Neuron (in vitro differentiated cells): ENCODE measurements around the gene TSPAN18.

ENCODE experiments used
- H2AFZ ChIP-seq: one replicate; pipeline ENCODE4 v1.6.1; 2013; ENCODE audit warnings: low read depth, mild to moderate bottlenecking, inconsistent platforms, low read length, moderate library complexity
- H3K27me3 ChIP-seq: one replicate; pipeline ENCODE4 v1.6.1; 2013; ENCODE audit warnings: low read length; ENCODE audit not compliant: insufficient read depth
- H3K36me3 ChIP-seq: one replicate; pipeline ENCODE4 v1.6.1; 2013; ENCODE audit warnings: low read length; ENCODE audit not compliant: insufficient read depth
- H3K4me1 ChIP-seq: one replicate; pipeline ENCODE4 v1.6.1; 2013; ENCODE audit warnings: low read length; ENCODE audit not compliant: insufficient read depth
- H3K4me3 ChIP-seq: 2 replicates; pipeline ENCODE4 v1.5.1; 2013; ENCODE audit warnings: mild to moderate bottlenecking, low read length, moderate library complexity
- H3K9me3 ChIP-seq: one replicate; pipeline ENCODE4 v1.6.1; 2013; ENCODE audit warnings: low read length

Gene TSPAN18

DNA sequence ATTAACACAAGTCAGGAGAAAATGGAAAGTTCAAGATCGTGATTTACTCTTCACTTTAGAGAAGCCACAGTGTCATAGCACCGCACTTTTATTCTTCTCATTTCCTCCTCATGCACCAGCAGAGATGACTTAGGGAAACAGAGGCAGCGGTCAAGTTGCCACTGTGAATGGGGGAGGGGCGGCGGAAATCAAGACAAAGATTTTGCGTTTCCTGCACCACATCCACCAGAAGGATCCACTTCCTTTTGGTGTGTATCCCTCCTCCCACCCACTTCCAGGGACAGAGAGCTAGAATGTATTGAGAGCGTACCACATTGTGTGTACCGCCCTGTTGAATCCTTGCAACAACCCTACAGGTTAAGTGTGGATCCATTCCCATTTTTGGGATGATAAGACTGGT lies 21.8 kb downstream of the TSPAN18 start:
- no peaks in the 10 kb centered on the region for H3K36me3 ChIP-seq
- H3K9me3 ChIP-seq, result no peaks in the 10 kb centered on the region
- no peak overlapping the region for H3K4me3 ChIP-seq
- H3K27me3 ChIP-seq, result no peaks in the 10 kb centered on the region
- H2AFZ ChIP-seq, result no peak overlapping the region
- H3K4me1 ChIP-seq, result peaks cover 3% of the 10 kb centered on the region

DNA sequence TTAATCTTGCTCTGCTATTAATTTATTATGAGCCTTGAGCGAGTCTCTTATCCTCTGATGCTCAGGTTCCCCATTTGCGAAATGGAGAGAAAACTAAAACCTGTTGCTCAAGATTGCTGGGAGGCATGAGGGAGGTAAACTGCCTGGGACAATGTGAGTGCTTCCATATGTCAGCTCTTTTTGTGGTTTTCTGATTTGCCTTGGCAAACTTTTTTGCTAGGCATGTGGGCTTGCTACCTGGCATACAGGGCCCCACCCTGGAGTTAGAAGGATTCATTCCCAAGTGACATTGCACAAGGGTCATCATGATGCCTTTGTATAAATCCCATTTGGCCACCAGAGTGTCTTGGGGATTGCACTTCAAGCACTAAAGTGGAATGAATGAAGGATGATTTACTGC lies 22.4 kb downstream of the TSPAN18 start:
- Histone ChIP-seq H3K4me3 (no peak overlapping the region), H3K27me3 (no peaks in the 10 kb centered on the region), H3K4me1 (peaks cover 9% of the 10 kb centered on the region), H3K36me3 (no peaks in the 10 kb centered on the region), H2AFZ (no peak overlapping the region), H3K9me3 (no peaks in the 10 kb centered on the region)

DNA sequence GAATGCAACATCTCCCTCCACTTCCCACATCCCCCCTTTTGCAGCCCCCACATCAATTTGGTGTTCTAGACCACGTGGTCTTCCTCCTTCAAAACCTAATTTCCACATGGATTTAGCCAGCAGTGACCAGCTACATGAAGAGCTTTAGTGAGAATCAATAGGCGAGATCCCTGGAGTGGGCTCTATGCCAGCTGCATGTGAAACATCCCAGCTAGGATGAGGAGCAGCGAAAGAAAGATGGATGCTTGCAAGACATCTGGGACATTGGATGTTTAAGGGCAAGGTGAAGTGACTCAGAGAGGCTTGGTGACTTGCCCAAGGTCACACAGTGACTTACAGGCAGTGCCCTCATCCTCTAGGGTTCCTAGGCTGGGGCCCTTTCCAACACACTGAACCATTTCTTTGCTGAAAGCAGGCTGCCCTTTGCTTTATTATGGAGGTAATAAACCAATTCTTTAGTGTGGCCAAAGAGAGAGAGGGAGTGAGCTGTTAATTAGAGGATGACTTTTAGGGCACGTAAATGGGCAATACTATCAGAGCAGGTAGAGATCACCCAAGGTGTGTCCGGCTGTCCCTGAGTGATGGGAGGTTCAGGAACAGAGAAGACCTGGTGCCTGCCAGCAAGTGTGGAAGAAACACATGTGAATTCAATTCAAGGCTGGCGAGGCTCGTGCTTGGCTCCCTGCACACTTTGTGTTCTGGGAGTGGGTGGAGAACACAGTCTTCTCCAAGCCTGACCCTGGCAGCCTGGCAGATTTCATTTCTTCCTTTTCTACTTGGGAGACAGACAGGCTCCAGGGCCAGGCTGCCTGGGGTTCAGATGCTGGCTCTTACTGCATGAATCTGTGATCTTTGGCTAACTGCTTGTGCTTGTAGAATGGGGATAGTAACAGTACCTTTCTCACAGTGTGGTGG lies 24.0 kb downstream of the TSPAN18 start:
- Histone ChIP-seq H3K4me1 (peaks cover 13% of the 10 kb centered on the region), H2AFZ (no peak overlapping the region), H3K36me3 (no peaks in the 10 kb centered on the region), H3K4me3 (no peak overlapping the region), H3K9me3 (no peaks in the 10 kb centered on the region), H3K27me3 (no peaks in the 10 kb centered on the region)

DNA sequence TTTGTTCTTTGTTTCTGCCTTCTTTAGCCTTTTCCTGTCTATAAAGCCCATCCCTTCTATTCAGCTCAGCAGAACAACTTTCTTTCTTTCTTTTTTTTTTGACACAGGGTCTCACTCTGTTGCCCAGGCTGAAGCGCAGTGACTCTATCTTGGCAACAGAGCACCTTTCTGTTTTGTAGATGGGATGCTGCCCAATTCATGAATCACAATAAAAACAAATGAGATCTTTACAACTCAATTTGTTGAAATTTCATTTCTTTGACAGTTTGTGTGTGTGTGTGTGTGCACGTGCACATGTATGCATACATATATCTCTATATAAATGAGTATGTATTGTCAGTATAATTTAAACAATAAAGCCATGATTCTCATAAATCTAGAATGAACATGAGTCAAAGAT lies 25.5 kb downstream of the TSPAN18 start:
- H3K27me3 ChIP-seq, result no peaks in the 10 kb centered on the region
- H3K4me3 ChIP-seq, result no peak overlapping the region
- no peaks in the 10 kb centered on the region for H3K9me3 ChIP-seq
- no peak overlapping the region for H2AFZ ChIP-seq
- H3K36me3 ChIP-seq, result no peaks in the 10 kb centered on the region
- peaks cover 13% of the 10 kb centered on the region for H3K4me1 ChIP-seq

DNA sequence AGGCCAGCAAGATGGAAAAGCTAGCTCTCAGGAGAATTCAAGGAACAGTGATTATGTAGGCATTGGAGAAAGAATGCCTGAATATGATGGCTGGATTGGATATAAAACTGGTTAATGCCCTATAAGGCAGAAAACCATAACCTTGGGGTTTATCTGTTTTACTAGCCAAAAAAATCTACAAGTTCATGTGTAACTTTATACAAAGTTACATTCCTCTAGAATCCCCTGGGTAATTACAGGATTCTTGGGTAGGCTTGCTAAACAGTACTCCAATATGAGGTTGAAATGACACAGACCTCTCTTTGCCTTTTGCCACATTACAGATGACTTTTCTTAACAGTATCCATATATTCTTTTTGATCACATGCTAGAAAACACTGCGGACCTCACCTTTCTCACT lies 26.0 kb downstream of the TSPAN18 start:
- Histone ChIP-seq H3K4me3 (no peak overlapping the region), H3K36me3 (no peaks in the 10 kb centered on the region), H3K4me1 (peaks cover 13% of the 10 kb centered on the region), H3K27me3 (no peaks in the 10 kb centered on the region), H3K9me3 (no peaks in the 10 kb centered on the region), H2AFZ (no peak overlapping the region)

DNA sequence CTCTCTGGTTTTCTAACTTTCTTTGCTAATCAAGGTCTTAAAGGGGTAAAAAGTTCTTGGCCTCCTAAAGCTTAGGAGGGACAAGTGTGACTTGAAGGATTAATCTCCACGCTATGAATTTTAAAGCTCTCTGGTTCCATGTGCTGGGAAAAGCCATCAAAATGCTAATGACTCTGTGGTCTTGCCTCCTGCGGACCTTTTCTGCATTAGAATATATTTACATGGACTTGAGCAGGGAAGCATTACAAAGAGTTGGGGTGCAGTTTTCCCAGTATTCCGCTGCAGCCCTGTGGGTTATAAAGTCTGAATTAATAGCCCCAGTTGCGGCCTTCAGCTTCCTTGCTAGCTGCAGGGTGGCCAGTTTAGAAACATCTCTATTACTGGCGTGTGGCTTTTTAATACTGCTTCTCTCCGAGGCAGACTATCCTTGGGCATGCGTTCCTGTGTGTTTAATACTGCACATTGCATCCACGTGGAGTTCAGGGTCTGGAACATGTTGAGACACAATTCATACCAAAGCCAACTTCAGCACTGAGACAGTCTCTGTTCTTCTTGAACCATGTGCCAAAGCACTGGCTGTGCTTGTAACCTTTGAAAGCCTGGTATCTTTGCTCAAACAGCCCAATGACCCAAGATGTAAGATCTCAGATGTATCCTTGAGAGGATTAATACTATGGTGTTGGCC lies 27.3 kb downstream of the TSPAN18 start:
- Histone ChIP-seq H2AFZ (no peak overlapping the region), H3K36me3 (no peaks in the 10 kb centered on the region), H3K9me3 (peaks cover 9% of the 10 kb centered on the region), H3K4me3 (no peak overlapping the region), H3K27me3 (no peaks in the 10 kb centered on the region), H3K4me1 (peaks cover 13% of the 10 kb centered on the region)

DNA sequence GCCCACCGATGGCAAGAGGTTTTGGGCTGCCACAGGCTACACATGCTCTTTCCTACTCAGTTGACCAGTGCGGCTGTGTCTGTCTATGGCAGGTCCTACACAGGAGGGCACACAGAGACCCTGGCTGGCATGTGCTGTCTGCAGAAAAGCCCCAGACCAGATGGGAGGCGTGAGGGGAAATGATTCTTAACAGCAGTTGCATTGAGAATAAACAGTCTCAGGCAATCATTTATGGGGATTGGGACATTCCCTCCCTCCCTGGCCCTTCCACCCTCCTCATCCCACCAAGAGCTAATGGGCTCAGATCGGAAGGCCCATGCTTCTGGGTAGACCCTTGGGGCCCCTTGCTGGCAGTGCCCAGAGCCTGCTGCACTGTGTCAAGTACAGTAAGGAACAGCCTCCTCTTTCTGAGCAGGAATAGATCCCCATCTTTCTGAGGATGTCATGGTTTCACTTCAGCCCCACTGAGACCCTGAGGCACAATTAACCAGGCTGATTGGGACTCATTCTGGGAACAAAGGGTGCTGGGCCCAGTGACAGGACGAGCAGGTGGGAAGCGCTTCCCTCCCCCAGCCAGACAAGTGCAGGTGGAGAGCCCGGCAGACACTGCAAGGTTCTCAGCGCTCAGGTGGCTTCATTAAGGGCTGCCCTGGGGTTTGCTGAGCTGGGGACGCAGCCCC lies 28.3 kb downstream of the TSPAN18 start:
- Histone ChIP-seq H3K4me3 (no peak overlapping the region), H3K9me3 (peaks cover 10% of the 10 kb centered on the region), H3K27me3 (no peaks in the 10 kb centered on the region), H3K36me3 (no peaks in the 10 kb centered on the region), H3K4me1 (peaks cover 16% of the 10 kb centered on the region), H2AFZ (no peak overlapping the region)

DNA sequence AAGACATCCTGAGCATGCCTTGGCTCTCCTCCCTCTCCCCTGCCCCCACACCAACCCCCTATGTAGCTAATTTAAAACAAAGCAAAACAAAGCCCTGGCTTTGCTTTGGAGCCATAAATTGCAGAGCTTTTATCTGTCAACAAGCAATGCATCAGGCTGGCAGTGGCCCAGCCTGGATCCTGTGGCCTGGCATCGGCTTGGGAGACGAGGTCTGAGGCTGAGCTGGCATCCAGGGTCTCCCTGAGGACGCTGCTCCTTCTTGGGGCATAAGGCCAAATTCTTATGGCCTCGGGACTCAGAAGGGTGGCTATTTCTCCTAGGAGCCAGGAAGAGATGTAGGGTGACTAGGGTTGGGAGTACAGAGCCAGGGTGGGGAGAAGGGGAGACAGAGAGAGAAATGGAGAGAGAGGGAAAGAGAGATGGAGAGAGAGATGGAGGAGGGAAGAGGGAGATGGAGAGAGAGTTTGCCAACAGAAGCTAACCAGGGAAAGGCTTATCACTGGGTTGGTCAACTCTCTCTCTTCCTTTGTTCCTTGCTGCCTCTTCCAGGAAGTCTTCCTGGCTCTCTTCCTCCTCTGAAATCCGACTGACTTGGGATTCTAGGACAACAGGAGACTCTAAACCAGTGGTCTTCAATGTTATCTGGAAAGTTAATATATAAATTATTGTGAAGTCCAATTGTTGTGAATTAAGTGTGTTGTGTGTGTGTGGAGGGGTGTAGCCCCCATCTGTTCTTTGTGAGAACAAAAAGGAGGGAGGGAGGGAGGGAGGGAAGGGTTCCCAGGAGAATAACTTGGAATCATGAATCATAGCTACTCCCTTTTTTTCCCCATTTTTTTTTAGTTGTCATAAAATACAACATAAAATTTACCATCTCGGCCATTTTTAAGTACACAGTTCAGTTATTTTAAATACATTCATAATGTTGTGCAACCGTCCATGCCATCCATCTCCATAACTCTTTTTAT lies 29.1 kb downstream of the TSPAN18 start:
- no peak overlapping the region for H2AFZ ChIP-seq
- no peak overlapping the region for H3K4me3 ChIP-seq
- H3K27me3 ChIP-seq, result no peaks in the 10 kb centered on the region
- no peaks in the 10 kb centered on the region for H3K36me3 ChIP-seq
- peaks cover 25% of the 10 kb centered on the region for H3K4me1 ChIP-seq
- H3K9me3 ChIP-seq, result peaks cover 10% of the 10 kb centered on the region

DNA sequence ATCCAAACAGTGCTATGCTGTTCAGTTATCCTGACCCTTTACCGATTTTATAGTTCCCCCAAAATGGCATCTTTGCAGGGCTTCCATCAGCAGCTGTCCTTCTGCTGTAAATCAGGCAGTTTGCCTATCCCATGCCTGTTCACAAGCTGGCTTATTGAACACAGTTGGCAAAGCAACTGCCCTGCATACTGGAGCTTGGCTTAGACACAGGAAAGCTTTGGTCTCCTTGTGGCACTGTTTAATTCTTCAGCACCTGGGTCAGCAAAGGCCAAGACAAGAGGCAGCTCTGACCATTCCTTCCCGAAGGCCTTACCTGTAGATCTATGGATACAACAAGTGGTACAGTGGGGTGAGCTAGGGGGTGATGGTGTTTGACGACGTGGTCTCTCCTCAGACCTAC lies 32.2 kb downstream of the TSPAN18 start:
- Histone ChIP-seq H3K4me1 (peaks cover 32% of the 10 kb centered on the region), H3K9me3 (peaks cover 10% of the 10 kb centered on the region), H3K36me3 (peaks cover 2% of the 10 kb centered on the region)

DNA sequence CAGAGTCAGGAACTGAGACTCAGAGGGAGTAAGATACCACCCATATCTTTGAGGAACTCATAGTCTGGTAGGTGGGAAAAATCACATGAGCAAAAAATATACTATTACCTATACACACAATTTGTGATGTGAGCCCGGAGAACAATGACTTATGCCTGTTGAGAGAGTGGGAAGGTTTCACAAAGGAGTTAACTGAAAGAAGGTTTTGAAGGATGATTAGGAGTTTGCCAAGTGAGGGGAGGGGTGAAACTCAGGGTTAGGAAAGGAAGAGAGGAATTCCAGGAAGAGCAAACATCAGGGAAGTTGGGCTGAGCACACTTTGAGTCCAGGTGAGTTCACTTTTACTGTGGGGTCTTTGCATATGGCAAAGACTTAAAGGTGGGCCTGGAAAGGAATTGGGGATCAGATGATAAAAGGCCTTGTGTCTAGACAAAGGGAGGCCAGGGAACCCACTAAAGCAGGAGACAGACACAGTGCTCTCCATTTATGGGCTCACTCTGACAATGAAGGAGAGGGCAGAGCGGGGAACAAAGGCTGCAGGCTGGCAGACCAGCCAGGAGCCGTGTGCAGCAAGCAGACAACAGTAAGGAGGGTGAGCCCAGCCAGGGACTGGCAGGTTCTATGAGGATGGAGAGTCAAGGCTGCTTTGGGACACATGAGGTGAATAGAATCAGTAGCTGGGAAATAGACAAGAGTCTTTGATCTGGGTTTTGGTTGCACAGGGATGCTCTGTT lies 33.1 kb downstream of the TSPAN18 start:
- no peaks in the 10 kb centered on the region for H3K27me3 ChIP-seq
- peaks cover 26% of the 10 kb centered on the region for H3K4me1 ChIP-seq
- H2AFZ ChIP-seq, result no peak overlapping the region
- peaks cover 10% of the 10 kb centered on the region for H3K9me3 ChIP-seq
- peaks cover 11% of the 10 kb centered on the region for H3K36me3 ChIP-seq
- no peak overlapping the region for H3K4me3 ChIP-seq

More for the DNA sequence above, 32.2 kb downstream of the TSPAN18 start:
- Histone ChIP-seq H2AFZ (no peak overlapping the region), H3K27me3 (no peaks in the 10 kb centered on the region), H3K4me3 (no peak overlapping the region)

DNA sequence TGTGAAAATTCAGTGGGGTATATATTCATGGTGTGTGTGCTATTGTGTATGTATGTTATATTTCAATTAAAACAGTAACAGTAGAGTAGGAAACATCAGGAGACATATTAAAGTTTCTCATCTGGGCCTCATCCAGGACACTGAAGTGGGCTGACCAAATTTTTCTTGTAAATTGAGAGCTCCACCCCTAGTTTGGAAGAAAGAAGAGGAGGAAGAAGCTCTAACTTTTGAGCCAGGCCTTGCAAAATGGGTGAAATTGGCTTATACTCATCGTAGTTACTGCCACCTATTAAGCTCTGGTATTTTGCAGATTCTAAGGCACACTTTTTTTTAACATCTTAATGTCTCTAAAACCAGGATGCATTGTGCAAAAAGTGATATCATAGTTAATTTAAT lies 33.7 kb downstream of the TSPAN18 start:
- peaks cover 26% of the 10 kb centered on the region for H3K4me1 ChIP-seq
- peaks cover 10% of the 10 kb centered on the region for H3K9me3 ChIP-seq
- H3K4me3 ChIP-seq, result no peak overlapping the region
- H2AFZ ChIP-seq, result no peak overlapping the region
- peaks cover 16% of the 10 kb centered on the region for H3K36me3 ChIP-seq
- no peaks in the 10 kb centered on the region for H3K27me3 ChIP-seq
